ENCODE data around the gene VASP.

Gene VASP

GRCh38 chr19:45492627-45493470, 14.4 kb upstream of the VASP start:
- POLR2A ChIA-PET = no interaction called here
- no peak for TF ChIP-seq CTCF (IDR thresholded peaks at IDR 0.05; ENCODE audit: control extremely low read depth, extremely low read depth, low read depth, missing control alignments)
- CTCF ChIA-PET = interaction anchor here (1.0 to 1.5 kb wide), 4 partner anchors 13 to 66 kb away, joined by 3 to 7 read pairs (median 5); partner anchors contain the start of gene VASP
- peak; percentile 78 for DNase-seq (ENCODE audit: extremely low spot score)

DNA sequence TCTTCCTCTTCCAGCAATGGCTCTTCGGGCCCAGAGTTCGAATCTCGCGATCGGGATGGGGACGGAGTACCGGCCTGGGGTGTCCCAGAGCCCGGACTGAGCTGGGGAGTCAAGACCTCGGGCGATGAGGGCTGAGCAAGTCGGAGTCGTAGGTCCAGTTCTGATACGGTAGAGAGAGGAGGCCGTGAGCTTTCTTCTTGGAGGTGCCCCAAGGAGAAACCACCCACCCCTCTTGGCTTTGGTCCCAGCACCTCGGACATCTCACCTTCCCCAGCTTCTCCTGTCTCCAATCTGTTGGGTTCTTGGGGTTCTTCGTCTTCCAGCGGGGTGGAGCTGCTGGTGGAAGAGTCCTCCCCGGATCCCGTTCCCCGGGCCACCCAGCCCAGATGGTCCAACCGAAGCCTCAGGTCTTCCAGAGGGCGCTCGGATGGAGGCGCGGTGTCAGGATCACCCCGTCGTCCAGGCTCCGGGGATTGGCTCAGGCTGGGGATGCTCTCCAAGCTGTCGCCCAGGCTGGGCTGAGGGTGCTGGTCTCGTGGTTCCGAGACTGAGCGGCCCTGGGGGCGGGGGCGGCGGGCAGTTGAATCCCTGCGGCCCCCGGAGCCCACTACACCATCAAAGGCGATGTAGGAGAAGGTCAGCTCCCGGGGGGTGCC, 12.9 kb upstream of the VASP start:
- ChIA-PET POLR2A (interaction anchor here (0.8 kb wide), 1 partner anchor 9 kb away, joined by 3 read pairs; no protein-coding TSS in a partner anchor), CTCF (interaction anchor here (0.8 to 6.4 kb wide), 18 partner anchors 9 to 184 kb away, joined by 3 to 99 read pairs (median 4); partner anchors contain the start of genes GIPR and VASP)
- no peak for DNase-seq (ENCODE audit: extremely low spot score)
- TF ChIP-seq CTCF (IDR thresholded peaks at IDR 0.05; ENCODE audit: control extremely low read depth, extremely low read depth, low read depth, missing control alignments) = no peak

DNA sequence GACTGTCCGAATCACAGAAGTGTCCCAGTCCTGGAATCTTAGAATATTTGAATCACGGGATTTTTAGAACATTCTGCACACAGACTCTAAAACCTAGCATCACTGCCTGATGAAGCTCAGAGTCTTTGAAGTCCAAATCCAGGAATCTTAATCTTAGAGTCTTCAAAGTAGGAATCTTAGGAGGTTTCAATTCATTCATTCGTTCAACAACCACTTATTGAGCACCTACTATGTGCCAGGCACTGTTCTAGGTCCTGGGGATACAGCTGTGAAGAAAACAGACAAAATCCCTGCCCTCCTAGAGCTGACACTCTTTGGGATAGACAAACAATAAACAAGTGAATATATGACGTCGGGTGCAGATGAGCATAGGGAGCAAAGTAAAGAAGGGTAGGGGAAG, 12.1 kb upstream of the VASP start:
- ChIA-PET CTCF (interaction anchor here (0.8 to 6.4 kb wide), 18 partner anchors 9 to 321 kb away, joined by 3 to 99 read pairs (median 4); partner anchors contain the start of genes GIPR and VASP), POLR2A (interaction anchor here (0.8 to 1.1 kb wide), 2 partner anchors 10 to 26 kb away, joined by 3 read pairs; no protein-coding TSS in a partner anchor)
- TF ChIP-seq CTCF (IDR thresholded peaks at IDR 0.05; ENCODE audit: control extremely low read depth, extremely low read depth, low read depth, missing control alignments) = no peak
- DNase-seq (ENCODE audit: extremely low spot score) = no peak

GRCh38 chr19:45496349-45496953, 10.8 kb upstream of the VASP start:
- ChIA-PET CTCF (interaction anchor here (0.8 to 6.4 kb wide), 9 partner anchors 9 to 320 kb away, joined by 3 to 99 read pairs (median 18); no protein-coding TSS in a partner anchor), POLR2A (interaction anchor here (0.8 kb wide), 1 partner anchor 12 kb away, joined by 9 read pairs; no protein-coding TSS in a partner anchor)
- peak; percentile 48 for DNase-seq (ENCODE audit: extremely low spot score)
- TF ChIP-seq CTCF (IDR thresholded peaks at IDR 0.05; ENCODE audit: control extremely low read depth, extremely low read depth, low read depth, missing control alignments) = no peak

- ChIA-PET CTCF (interaction anchor here (6.4 kb wide), 1 partner anchor 12 kb away, joined by 99 read pairs; no protein-coding TSS in a partner anchor), POLR2A (no interaction called here)
- TF ChIP-seq CTCF (IDR thresholded peaks at IDR 0.05; ENCODE audit: control extremely low read depth, extremely low read depth, low read depth, missing control alignments) = no peak
- DNase-seq (ENCODE audit: extremely low spot score) = no peak
Measured at GRCh38 chr19:45497791-45498190, 9.5 kb upstream of the VASP start.

Measured in GM10248 (cell line).